ENCODE data around the gene BIRC7.
"Not testable (repeated sequence)": the region's sequence is repeated elsewhere in the genome, so short reads cannot be mapped to it uniquely, and the experiment has no call there.

BIRC7 gene

GRCh38 chr20:63246490-63247288, 11.0 kb downstream of the BIRC7 start:
- DNase-seq (ENCODE audit: low read depth, low spot score), result no peak

DNA sequence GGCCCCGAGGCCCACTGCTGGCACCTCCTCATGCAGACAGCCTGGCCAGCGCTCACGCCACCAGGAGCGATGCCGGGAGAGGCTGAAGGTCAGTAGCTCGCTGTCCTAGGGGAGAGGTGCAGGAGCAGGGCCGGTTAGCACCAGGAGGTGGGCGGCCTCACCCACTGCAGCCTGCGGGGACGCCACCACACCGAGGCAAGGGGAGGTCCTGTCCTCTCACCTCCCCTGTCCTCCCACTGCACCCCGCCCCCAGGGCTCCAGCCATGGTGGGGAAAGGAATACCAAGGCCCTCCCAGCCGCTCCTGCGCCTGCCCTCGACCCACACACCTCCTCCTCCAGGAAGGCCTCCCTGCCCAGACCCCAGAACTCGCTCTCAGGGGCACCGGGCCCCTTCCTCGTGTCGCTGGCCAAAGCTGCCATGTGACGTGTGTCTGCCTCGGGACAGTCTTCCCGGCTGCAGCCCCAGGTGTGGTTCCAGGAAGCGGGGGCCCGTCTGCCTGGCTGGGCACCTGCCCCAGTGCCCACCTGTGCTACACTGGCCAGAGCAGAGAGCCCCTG, 12.0 kb downstream of the BIRC7 start:
- no peak for DNase-seq (ENCODE audit: low read depth, low spot score)

DNA sequence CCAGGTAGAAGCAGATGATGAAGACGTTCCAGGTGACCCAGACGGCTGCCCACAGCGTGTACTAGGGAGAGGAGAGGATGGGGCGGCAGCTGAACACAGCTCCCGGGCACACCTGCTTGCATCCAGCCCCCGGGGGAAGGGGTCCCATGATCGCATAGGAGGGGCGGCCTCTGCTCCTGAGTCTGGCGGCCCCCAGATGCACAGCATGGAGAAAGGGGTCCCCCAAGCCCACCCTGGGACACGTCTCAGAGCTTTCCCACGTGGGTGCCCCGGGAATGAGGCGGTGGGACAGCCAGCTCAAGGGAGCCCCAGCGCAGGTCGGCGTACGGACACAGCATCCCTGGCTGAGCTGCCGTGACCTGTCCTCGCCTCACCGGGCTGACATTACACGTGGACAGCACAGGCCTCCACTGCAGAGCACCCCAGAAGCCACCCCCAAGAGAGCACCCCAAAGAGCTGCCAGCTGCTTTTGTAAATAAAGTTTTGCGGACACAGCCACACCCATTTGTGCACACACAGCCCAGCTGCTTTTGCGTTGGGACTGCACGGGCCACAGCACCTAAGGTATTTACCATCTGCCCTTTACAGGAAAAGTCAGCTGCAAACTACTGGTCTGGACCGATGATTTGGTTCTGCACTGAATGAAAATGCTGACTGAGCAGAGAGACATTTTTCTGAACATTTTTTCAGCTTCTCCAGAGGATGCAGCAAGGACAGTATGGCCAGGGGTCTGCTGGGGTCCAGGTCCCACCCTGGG, 13.3 kb downstream of the BIRC7 start:
- DNase-seq (ENCODE audit: low read depth, low spot score), result no peak

- no peak for DNase-seq (ENCODE audit: low read depth, low spot score)
Observed at GRCh38 chr20:63249891-63250290, 14.2 kb downstream of the BIRC7 start.

GRCh38 chr20:63251350-63251749, 15.6 kb downstream of the BIRC7 start:
- DNase-seq (ENCODE audit: low read depth, low spot score), result not testable (repeated sequence)

DNA sequence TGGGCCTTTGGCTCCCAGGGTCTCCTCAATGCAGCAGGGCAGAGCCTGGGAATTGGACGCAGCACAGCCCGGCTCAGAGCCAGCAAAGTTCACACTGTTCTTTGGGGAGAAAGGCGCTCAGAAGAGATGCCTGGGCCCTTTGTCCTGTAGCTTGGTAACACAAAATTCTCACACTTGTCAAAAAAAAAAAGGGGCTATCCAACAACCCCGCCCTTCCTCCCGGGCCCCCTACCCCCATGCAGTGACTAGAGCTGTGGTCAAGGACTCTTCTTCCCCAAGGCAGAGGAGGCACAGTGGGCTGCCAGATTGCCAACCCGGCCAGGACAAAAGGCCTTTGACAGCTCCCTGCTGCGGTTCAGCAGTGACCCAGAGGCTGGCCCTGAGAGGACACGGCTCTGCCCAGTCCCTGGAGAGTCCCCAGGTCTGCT, 16.6 kb downstream of the BIRC7 start:
- DNase-seq (ENCODE audit: low read depth, low spot score), result no peak

- no peak for DNase-seq (ENCODE audit: low read depth, low spot score)
Observed at GRCh38 chr20:63253065-63253437, 17.3 kb downstream of the BIRC7 start.

DNA sequence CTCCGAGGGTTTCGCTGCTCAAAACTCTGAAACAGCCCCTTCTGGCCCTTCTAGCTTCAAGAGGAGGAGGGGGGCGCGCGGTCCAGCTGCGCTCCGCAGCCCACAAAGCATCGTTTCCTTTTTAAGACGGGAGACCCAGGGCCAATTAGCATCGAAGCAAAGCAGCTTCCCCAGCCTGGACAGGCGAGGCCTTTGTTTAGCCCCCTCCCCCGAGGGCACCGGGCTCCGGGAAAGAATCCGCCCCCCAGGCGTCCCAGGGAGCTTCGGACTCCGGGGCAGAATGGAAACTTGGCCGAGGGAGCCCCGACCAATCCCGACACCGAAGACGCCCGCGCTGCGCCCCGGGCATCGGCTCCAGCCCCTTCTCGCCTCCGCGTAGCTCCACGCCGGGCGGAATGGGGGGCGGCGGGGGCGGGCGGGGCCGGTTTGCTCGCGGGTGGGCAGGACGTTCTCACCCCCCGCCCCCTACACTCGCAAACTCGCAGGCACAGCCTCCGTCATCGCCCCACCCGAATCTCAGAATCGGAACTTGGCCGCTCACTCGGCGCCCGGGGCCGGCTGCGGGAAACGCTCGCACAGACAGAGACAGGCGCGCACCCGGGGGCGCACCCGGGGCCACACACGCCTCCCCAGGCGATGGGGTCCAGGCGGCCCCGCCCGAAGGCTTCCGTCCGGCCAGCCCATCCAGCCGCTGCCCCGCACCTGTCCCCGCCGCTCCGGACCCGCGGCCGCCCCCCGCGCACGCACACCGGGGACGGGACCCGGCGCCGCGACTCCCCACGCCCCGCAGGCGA, 17.9 kb downstream of the BIRC7 start:
- DNase-seq (ENCODE audit: low read depth, low spot score), result no peak

DNA sequence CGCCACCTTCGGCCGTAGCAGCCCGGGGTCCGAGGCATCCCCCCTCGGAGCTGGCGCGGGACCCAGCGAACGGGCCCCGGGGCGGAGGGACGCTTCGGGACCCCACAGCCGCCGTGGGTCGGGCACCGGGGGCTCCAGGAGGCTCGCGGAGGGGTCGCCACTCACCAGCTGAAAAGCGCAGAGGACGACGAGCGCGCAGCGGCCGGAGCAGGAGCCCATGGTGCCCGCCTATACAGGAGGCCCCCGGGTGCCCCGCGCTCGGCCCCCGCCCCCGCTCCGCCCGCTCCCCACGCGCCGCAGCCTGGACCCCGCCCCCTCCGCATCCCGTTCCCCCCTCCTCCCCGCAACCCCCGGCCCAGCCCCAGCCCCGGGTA, 18.5 kb downstream of the BIRC7 start, which contains the start of gene NKAIN4:
Gene NKAIN4 (minus strand): TSS at position 232 of the 374 bp plus-strand sequence. CDS start 13 bp downstream, at position 219.
- DNase-seq (ENCODE audit: low read depth, low spot score), result no peak

- no peak for DNase-seq (ENCODE audit: low read depth, low spot score)
Observed at GRCh38 chr20:63254606-63255384, 19.1 kb downstream of the BIRC7 start.

- DNase-seq (ENCODE audit: low read depth, low spot score), result no peak
Observed at GRCh38 chr20:63255931-63256704, 20.4 kb downstream of the BIRC7 start.

- DNase-seq (ENCODE audit: low read depth, low spot score), result no peak
Observed at GRCh38 chr20:63256954-63257353, 21.2 kb downstream of the BIRC7 start.

DNA sequence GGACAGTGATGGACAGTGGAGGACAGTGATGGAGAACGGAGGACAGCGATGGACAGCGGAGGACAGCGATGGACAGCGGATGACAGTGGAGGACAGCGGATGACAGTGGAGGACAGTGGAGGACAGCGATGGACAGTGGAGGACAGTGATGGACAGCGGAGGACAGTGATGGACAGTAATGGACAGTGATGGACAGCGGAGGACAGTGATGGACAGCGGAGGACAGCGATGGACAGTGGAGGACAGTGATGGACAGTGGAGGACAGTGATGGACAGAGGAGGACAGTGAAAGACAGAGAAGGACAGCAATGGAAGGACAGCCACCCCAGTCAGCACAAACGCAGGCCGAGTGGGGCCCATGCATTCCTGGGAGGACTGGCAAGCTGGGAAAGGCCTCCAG, 21.9 kb downstream of the BIRC7 start:
- DNase-seq (ENCODE audit: low read depth, low spot score), result no peak

GRCh38 chr20:63258781-63259180, 23.1 kb downstream of the BIRC7 start:
- no peak for DNase-seq (ENCODE audit: low read depth, low spot score)

DNA sequence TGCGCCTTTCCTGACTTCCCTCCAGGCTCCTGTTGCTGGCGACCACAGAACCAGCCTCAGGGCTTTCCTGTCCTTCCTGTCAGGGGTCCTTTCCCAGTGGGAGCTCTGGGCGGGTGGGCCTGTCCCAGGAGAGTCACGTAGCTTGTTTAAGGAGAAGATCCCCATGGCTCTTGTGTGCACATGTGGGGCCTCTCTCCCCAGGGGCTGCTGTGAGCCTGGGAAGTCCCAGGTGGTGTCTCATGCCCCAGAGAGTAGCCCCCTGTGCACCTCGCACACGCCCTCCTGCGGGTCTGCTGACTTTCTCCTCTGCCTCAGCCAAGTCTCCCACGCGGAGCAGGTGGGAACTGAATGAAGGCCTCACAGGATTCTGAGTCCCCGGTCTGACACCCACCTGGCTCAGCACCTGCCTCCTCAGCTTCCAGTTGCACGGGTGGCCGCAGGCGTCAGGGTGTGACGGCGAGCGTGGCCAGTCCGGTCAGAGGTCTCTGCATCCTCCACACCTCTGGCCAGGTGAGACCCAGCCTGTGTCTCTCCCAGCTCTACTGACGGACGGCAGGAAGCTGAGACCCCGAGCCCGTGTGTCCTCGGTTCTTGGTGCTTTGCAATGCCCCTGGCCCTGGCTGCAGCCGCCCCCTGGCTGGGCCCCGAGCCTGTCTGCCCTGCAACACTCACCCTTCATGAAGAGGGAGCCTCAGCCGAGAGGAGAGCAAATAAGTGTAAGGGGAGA, 24.2 kb downstream of the BIRC7 start:
- DNase-seq (ENCODE audit: low read depth, low spot score), result no peak

GRCh38 chr20:63260521-63260920, 24.8 kb downstream of the BIRC7 start:
- no peak for DNase-seq (ENCODE audit: low read depth, low spot score)

- no peak for DNase-seq (ENCODE audit: low read depth, low spot score)
Observed at GRCh38 chr20:63261060-63261794, 25.5 kb downstream of the BIRC7 start.

- DNase-seq (ENCODE audit: low read depth, low spot score), result no peak
Observed at GRCh38 chr20:63261795-63262528, 26.3 kb downstream of the BIRC7 start.
